GM10266 (cell line): Measurements from ENCODE around the gene OR5L1.

Experiments used
- DNase-seq: peaks from one replicate; pipeline ENCODE4 v3.0.0; 2012; ENCODE audit errors: extremely low spot score
- TF ChIP-seq, protein P1 (sequence below): IDR thresholded peaks from 2 replicates; pipeline ENCODE4 v1.5.1; 2012; ENCODE audit warnings: mild to moderate bottlenecking, low read depth; ENCODE audit not compliant: control insufficient read depth, insufficient read depth; ENCODE audit errors: missing control alignments

Gene OR5L1

DNA sequence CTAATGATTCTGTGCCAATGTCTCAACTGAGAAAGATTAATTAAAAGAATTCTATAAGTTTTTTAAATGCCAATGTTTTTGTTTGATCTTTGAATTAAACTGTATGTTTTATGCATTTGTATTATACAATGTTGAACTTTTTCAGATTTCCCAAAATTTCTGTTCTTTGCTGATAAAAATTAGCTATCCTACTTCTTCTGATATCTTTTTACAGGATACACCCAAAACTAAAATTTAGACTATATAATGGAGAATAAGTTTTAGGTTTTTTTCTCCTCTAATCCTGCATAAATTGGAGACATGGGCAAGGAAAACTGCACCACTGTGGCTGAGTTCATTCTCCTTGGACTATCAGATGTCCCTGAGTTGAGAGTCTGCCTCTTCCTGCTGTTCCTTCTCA lies 15.8 kb downstream of the OR5L1 start, which contains the start of gene OR5L2:
TSS of gene OR5L2 (plus strand) at position 301 of the 400 bp plus-strand sequence. CDS start at position 301, 0 bp downstream.
- TF ChIP-seq, protein P1, sequence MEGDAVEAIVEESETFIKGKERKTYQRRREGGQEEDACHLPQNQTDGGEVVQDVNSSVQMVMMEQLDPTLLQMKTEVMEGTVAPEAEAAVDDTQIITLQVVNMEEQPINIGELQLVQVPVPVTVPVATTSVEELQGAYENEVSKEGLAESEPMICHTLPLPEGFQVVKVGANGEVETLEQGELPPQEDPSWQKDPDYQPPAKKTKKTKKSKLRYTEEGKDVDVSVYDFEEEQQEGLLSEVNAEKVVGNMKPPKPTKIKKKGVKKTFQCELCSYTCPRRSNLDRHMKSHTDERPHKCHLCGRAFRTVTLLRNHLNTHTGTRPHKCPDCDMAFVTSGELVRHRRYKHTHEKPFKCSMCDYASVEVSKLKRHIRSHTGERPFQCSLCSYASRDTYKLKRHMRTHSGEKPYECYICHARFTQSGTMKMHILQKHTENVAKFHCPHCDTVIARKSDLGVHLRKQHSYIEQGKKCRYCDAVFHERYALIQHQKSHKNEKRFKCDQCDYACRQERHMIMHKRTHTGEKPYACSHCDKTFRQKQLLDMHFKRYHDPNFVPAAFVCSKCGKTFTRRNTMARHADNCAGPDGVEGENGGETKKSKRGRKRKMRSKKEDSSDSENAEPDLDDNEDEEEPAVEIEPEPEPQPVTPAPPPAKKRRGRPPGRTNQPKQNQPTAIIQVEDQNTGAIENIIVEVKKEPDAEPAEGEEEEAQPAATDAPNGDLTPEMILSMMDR: no peak
- DNase-seq: no peak

DNA sequence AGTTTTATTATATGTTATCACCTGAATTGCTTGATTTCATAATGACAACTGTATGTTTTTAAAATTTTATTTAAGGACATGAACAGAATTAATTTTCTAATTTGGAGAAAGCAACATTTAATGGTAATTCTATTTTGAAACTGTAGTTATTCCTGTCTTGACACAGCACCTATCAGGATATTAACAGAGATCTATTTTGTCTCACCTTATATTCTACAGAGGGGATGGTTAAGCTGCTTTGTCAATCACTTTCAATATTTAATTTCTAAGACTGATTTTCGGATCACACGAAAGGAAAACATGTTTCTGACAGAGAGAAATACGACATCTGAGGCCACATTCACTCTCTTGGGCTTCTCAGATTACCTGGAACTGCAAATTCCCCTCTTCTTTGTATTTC lies 27.3 kb downstream of the OR5L1 start, which contains the start of gene OR5D16:
TSS of gene OR5D16 (plus strand) at position 301 of the 400 bp plus-strand sequence. CDS start at position 301, 0 bp downstream.
- TF ChIP-seq, protein P1: no peak
- no peak for DNase-seq

DNA sequence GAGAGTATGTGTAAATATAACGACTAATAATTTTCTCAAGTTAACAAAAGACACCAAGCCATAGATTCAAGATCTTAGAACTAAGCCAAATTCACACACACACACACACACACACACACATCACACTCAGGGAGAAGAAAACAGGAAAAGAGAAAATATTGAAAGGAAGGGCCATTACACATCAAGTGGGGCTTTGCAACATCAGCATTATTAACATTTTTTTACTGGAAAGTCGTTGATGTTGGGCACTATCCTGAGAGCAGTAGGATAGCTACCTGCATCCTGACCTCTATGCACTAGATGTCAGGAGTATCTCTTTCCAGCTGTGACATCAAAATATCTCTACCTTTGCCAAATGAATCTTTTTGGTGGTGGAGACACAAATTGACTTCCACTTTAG lies 36.3 kb downstream of the OR5L1 start:
- DNase-seq: no peak
- TF ChIP-seq, protein P1: no peak

- TF ChIP-seq, protein P1: no peak
- DNase-seq: no peak
Measured at GRCh38 chr11:55849037-55849436, 37.9 kb downstream of the OR5L1 start.

DNA sequence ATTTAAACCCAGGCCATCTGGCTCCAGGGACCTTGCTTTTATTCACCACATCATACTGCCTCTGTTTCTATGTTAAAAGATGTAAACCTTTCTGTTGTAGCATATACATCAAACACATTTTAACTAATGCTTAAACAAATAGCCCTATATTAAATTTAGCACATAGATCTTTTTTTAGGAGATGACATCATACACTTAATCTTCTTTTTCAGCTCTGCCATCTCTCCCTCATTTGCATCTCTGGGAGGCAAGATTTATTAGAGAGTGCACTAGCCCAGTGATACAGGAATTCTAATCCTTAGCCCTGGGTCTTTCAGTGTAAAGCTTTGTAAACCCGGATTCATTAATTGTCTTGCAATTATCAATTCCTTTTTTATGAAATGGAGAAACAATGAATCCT lies 41.0 kb downstream of the OR5L1 start:
- DNase-seq: no peak
- TF ChIP-seq, protein P1: no peak

- no peak for DNase-seq
- TF ChIP-seq, protein P1: no peak
Measured at GRCh38 chr11:55854704-55855103, 43.5 kb downstream of the OR5L1 start.
